Stimulated activated CD4-positive, alpha-beta T cell treated with anti-CD3 and anti-CD28 coated beads, Interleukin-2, amount 100 ng/mL, for 24 hours (primary cell): ENCODE data around the gene RAD51B.
A peak's percentile ranks its signal among the peaks of the same experiment; 100 is the strongest.

Source experiments
- DNase-seq, 2 donors: peaks; one replicate each; pipeline ENCODE4 v3.0.0-alpha.2; 2020

Gene RAD51B

GRCh38 chr14:68547305-68548193, 728.0 kb downstream of the RAD51B start:
- DNase-seq = no peak

GRCh38 chr14:68548194-68549076, 728.9 kb downstream of the RAD51B start:
- no peak for DNase-seq

DNA sequence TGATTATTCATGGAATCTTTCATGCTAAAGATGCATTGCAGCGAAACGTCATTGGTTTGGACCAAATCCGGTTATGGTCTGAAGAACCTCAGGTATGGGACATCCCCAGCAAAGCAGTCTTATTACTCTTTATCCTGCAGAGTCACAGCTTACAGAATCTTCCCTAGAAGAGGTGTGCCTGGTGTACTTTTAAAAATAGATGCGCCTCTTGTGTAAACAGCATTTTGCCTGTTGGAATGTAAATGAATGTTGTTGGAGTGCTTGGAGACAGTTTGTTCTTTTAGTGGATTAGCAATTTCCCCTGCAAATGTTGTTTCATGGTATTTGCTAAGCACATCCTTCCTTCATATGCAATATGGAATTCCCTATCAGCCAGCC, 730.7 kb downstream of the RAD51B start:
- no peak for DNase-seq

GRCh38 chr14:68551045-68551683, 731.6 kb downstream of the RAD51B start:
- DNase-seq = no peak

DNA sequence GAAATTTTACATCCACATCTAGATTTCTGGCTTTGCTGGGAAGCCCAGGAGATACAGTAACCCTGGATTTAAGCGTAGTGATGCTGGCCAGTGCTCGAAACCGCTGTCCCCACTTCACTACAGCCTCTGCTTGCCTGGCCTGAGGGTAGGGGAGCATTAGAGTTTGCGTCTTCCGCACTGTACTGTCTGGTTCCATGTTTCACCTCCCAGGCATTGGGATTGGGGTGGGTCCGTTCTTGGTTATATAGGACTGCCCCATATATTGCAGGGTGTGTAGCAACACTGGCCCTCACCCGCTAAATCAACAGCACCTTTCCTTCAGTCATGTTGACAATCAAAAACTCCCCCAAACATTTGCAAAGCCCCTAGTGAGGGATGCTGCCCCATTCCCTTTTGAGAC, 732.5 kb downstream of the RAD51B start:
- DNase-seq = no peak

GRCh38 chr14:68552602-68553001, 733.0 kb downstream of the RAD51B start:
- no peak for DNase-seq

- no peak for DNase-seq
Measured at GRCh38 chr14:68553311-68553710, 733.7 kb downstream of the RAD51B start.

DNA sequence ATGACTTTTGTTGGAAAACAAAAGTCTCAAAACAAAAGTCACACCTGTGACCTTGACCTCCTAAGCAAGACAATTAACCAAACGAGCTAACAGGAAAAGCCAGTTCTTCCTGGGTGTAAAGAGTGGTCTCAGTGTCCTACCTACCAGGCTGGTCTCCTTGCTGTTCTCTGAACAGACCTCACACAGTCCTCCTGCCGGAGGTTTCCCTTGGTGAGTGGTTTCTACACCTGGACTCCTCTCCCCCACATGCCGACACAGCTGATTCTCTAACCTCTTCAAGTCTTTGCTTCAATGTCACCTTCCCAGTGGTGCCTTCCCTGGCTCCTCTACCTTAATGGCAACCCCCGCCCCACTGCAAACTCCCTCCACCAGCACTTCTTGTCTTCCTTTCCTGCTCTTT, 734.7 kb downstream of the RAD51B start:
- no peak for DNase-seq

DNA sequence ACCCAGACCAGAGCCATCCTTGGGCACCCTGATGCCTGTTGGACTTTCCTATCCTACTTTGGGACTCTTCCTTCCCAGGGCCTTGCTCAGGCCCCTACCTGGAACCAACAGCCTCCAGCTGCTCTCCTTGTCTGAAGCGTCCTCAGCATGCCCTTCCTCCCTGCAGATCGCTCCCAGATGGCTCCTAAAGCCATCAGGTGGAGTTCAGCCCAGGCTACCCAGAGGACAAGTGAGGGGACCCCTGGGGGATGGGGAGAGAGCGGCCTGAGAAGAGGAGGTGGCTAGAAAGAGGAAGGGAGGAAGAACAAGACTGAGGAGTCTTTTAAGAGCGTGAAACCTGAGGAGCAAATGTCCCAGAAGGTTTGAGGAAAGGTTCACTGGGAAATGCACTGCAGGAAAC, 736.7 kb downstream of the RAD51B start:
- no peak for DNase-seq

- DNase-seq = no peak
Measured at GRCh38 chr14:68557648-68558047, 738.1 kb downstream of the RAD51B start.

GRCh38 chr14:68558096-68558495, 738.5 kb downstream of the RAD51B start:
- DNase-seq = no peak

DNA sequence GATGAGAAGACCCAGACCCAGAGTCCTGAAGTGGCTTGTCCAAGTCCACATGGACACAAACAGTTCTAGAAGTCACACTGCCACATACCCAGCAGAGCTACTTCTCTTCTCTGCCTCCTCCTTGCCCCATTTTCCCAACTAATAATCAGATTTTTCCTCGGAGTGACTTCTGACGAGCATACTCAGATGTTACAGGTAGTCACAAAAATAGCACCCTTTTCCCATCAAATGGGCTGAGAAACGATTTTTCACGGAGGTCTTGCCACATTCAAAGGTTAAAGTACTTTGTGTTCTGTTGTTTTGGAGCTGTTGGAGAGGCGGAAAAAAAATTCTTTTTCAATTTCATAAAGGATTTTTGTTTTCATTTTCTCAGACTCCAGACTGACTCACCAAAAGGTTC, 740.4 kb downstream of the RAD51B start:
- DNase-seq = no peak

- no peak for DNase-seq
Measured at GRCh38 chr14:68561531-68562007, 742.0 kb downstream of the RAD51B start.

DNA sequence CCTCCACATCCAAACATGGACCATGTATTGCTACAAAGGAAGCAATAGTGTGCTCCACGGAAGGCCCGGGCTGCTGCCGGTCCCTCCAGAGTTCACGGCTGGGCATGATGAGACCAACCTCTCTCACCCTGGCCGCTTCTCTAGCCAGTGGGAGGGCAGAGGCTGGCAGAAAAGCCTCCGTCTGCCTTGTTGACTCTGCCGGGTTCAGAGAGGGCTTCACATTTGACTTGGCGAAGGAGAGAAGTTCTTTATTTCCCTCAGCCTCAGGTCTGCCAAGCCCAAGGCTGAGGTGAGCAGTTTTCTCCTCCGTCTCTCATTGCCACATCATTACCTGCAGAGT, 743.3 kb downstream of the RAD51B start:
- no peak for DNase-seq

- DNase-seq = no peak
Measured at GRCh38 chr14:68563251-68564131, 743.9 kb downstream of the RAD51B start.

GRCh38 chr14:68564191-68564825, 744.7 kb downstream of the RAD51B start:
- DNase-seq = no peak

GRCh38 chr14:68564826-68565759, 745.5 kb downstream of the RAD51B start:
- peak in 1 of 2 donors; percentile 11 for DNase-seq

- DNase-seq = no peak
Measured at GRCh38 chr14:68566075-68566474, 746.5 kb downstream of the RAD51B start.

- no peak for DNase-seq
Measured at GRCh38 chr14:68568907-68569897, 749.6 kb downstream of the RAD51B start.
